ENCODE data around the gene SMYD3. TPM values are rescaled to one million over a fixed set of nuclear protein-coding genes. Genes with fewer than 3 reads are reported as not detected.

The SMYD3 gene
- total RNA-seq, 1 donor from 2014 or later = 23.8 TPM

GRCh38 chr1:246300626-246301549 lies 206.2 kb downstream of the SMYD3 start:
- H3K4me3 ChIP-seq (ENCODE audit: low read depth, low read length) = no peak overlapping the region
- TF ChIP-seq CTCF (conservative IDR thresholded peaks at IDR 0.05; ENCODE audit: low read depth, low read length) = no peak
- DNase-seq (ENCODE audit: low read depth) = no peak

GRCh38 chr1:246297279-246298265 lies 209.5 kb downstream of the SMYD3 start:
- no peak overlapping the region for H3K4me3 ChIP-seq (ENCODE audit: low read depth, low read length)
- no peak for DNase-seq (ENCODE audit: low read depth)
- no peak for TF ChIP-seq CTCF (conservative IDR thresholded peaks at IDR 0.05; ENCODE audit: low read depth, low read length)

GRCh38 chr1:246295968-246296367 lies 211.1 kb downstream of the SMYD3 start:
- TF ChIP-seq CTCF (conservative IDR thresholded peaks at IDR 0.05; ENCODE audit: low read depth, low read length) = no peak
- DNase-seq (ENCODE audit: low read depth) = no peak
- no peak overlapping the region for H3K4me3 ChIP-seq (ENCODE audit: low read depth, low read length)

GRCh38 chr1:246295340-246295739 lies 211.7 kb downstream of the SMYD3 start:
- no peak for TF ChIP-seq CTCF (conservative IDR thresholded peaks at IDR 0.05; ENCODE audit: low read depth, low read length)
- H3K4me3 ChIP-seq (ENCODE audit: low read depth, low read length) = no peak overlapping the region

GRCh38 chr1:246294263-246294662 lies 212.8 kb downstream of the SMYD3 start:
- no peak overlapping the region for H3K4me3 ChIP-seq (ENCODE audit: low read depth, low read length)
- DNase-seq (ENCODE audit: low read depth) = no peak
- TF ChIP-seq CTCF (conservative IDR thresholded peaks at IDR 0.05; ENCODE audit: low read depth, low read length) = no peak

More at GRCh38 chr1:246295340-246295739, 211.7 kb downstream of the SMYD3 start:
- no peak for DNase-seq (ENCODE audit: low read depth)

- no peak overlapping the region for H3K4me3 ChIP-seq (ENCODE audit: low read depth, low read length)
- no peak for TF ChIP-seq CTCF (conservative IDR thresholded peaks at IDR 0.05; ENCODE audit: low read depth, low read length)
- DNase-seq (ENCODE audit: low read depth) = no peak
Measured at GRCh38 chr1:246293366-246294121, 213.5 kb downstream of the SMYD3 start.
